HG03457 (cell line): Measurements from ENCODE around the gene KIFC3.
"Not testable (repeated sequence)": the region's sequence is repeated elsewhere in the genome, so short reads cannot be mapped to it uniquely, and the experiment has no call there.

Source experiments
- ATAC-seq: cut with Tn5 transposase; IDR thresholded peaks from one replicate; pipeline ENCODE4 v1.9.1; 2021; ENCODE audit warnings: moderate number of reproducible peaks; ENCODE audit not compliant: unreplicated experiment

KIFC3 gene

DNA sequence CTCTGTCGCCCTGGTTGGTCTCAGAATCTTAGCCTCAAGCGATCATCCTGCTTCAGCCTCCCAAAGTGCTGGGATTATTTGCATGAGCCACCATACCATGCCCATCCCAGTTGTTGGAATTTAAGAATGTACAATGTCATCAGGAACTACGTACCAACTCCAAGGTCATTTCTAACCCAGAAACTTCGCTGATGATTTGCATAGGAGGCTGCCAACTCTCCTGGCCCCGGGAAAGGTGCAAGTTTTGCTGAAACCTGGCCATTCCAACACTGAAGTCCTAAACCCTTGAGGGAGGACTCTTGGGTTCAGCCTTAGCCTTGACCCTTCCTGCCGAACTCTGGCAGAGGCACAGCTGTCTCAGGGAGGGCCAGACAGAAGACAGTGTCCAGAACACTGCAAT is 2.9 kb upstream of the KIFC3 start:
- ATAC-seq, result no peak

DNA sequence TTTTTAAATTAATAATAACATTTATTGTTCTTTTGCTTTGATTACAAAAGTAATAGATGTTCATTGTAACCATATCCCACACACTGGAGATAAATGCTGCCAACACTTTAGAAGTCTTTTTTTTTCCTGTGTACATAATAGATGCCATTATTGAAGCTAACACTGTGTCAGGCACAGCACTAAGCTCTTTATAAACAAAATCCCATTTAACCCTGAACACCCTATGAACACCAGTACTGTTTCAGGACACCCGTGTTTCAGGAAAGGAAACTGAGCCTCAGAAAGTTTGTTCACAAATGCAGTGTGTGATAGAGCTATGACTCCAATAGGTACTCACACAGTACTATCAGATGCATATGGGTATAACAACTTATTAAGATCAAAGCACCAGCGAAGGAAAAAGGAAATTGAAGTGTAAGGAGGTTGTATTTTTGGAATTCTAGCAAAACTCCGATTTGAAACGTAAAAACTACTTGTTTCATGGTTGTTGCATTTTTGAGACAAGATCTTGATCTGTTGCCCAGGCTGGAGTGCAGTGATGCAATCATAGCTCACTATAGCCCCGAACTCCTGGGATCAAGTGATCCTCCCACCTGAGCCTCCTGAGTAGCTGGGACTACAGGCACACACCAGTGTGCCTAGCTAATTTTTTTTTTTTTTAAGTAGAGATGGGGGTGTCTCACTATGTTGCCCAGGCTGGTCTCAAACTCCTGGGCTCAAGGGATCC is 2.0 kb upstream of the KIFC3 start:
- ATAC-seq, result no peak

DNA sequence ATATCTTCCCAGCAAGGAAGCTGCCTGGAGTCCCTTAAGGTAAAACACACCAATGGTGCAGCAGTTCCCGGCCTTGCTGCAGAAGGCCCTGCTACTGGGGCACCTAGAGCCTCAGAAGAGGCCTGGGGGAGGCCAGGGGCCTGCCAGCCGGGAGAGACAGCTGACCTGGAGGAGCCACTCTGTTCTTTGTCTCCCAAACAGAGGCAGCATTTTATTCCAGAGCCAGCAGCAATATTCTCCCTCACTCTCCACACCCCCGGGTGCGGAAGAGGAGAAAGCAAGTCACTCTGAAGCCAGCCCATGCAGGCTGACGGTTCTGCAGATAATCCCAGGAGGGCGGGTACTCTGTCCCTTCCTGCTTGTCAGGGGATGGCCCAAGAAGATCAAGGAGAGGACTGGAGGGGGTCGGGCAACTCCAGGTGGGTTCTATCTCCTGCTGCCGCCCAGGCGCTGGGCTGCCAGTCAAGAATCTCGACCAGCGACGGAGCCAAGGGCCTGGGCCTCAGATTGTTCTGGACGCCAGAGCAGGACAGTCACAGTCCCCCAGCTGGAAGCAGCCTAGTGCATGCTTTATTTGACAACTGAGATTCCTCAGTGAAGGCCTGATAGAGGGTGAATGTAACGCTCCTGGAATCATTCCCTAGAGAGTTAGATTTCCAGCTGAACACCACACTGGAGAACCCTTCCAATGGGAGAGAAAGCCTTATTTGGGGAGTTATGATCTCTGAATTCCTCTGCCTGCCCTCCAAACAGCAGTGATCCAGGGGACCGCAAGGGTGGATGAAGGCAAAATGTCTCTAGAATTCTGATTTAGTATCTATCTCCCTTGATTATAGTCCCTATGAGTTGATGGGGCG is 1.1 kb upstream of the KIFC3 start:
- no peak for ATAC-seq

DNA sequence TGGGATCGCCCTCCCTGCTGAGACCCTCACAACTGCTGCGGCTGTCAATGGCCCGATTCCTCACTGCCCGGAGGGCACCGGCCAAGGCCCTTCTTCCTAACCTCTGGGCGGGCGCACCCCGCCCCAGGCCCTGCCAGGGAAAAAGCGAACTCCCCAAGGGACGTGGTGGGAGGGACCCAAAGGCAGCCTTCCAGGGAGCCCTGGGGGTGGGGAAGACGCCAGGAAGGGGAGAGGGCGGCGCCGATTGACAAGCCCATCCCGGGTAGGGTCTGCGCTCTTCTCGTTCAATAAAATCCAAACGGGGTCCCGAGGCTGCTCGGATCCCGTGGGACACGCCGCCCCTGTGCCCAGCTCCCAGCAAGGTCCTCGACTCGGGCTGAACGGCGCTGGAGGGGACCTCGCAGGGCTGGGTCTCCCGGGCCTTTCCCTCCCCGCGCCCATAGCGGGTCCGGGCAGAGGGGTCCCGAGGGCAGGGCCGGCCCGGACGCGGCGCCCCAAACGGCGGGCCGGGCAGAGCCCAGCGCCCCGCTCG is 416 bp downstream of the KIFC3 start:
- ATAC-seq, result no peak

DNA sequence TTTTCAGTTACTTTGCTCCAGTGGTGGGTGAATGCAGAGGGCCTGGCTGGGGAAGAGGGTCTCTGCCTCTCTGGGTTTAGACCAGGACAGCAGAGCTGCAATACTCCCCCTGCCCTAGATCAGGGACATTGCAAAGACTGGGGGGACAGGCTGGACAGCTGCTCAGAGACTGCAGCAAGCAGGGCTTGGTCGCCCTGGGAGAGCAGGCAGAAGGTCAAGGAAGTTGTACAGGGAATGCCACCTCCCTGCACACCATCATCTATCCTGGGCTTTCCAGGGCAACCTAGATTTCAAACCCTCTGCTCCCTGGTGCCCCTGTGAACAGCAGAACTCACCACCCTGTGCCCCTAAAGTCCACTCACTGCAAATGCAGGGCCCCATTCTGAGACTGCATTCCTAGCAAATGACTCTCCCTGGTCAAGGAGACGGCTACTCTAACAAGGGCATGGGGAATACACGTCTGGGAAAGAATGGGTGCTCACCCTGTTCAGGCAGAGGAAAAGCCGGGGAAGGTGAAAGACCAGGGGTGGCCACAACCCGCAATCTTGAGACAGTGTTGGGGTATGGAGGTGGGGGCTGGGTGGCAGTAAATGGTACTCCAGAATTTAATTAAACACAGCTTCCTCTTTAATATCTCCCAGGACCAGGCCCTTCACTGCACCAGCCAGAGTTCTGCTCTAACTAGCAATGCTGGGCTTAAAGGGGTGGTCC is 1.0 kb downstream of the KIFC3 start:
- no peak for ATAC-seq

DNA sequence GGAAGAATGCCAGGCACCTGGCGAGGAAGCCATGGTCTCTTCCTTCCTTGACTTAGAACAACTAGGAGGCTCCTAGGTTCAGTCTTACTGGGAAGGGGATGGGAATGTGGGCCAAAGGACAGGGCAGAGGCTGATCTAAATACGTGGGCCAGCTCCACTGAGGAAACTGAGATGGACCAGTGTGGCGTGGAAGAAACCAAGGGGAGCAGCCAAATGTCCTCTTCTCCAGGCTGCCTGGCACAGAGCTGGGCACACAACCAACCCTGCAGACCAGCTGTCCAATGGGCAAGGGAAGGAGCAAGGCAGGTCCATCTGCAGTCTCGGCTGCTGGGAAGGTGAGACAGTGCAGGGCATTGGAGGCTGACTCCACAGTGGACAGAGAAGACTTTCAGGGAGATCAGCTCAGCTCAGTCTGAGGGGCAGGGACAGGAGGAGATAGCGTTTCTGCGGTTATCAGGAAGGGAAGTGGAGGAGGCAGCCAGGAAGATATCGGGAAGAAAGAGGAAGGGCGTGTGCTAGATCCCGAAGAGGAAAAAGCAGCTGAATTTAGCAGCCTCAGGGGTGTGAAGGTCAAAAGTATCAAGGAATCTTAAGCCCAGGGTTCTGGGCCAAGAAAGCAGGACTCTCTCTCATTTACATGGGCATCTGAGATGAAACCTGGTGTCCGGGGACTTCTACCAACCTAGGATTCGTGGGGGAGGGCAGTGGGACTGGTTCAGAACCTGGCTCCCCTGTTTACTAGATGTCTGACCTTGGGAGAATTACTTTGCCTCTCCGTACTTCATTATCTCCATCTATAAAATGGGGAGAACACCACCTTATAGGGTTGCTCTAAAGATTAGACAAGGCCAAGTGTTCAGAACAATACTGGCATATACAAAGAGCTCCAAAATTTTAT is 1.8 kb downstream of the KIFC3 start:
- no peak for ATAC-seq

DNA sequence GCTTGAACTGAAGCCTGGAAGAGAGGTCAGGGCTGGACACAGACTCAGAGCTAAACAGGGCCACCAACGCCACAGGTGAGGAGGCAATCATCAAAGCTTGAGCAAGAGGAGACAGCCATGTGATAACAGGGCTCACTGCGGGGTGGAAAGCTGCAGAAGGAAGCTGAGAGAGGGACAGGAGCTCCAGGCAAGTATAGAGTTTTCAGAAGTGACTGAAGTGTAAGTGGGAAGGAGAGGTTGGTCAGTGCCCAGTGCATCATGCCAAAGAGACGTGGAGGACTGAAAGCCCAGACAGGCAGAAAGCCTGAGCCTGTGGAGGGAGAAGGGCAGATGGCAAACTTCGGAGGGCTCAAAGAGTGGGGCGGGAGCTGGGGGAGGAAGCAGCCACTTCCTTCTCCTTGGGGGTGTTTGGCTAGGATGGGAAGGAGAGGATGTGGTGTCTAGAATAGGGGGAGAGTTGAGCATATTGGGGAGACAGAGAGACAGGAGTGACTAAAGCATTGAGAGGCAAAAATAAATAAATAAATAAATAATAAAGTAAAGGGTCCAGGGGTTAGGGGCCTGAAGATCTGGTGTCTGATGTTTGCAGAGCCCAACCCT is 2.6 kb downstream of the KIFC3 start:
- no peak for ATAC-seq

DNA sequence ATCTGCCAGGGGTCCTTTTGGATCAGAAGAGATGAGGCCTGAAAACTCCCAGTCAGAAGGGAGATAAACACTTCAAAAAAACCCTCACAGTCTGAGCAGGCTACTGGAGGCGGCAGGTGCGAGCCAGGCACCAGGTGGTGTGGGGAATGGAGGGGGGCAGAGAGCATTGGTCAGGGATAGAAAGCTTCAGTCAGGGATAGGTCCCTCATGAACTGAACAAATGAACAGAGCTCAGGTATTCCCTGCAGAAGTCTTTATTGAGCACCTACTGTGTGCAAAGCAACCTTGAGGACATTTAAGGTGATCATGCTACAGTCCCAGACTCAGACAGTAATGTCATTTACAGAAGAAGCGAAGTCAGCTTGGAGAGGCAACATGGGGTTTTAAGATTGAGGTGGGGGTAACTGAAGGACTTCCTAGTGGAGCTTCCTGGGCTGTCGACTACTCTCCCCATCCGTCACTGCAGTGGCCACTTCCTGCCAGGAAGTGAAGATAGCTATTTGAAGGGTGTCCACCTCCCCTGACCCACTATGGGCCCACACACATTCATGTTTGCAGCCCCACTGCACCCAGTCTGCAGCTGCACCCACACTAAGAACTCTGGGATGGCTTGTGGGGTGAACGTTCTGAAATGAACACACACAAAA is 3.2 kb downstream of the KIFC3 start:
- no peak for ATAC-seq

DNA sequence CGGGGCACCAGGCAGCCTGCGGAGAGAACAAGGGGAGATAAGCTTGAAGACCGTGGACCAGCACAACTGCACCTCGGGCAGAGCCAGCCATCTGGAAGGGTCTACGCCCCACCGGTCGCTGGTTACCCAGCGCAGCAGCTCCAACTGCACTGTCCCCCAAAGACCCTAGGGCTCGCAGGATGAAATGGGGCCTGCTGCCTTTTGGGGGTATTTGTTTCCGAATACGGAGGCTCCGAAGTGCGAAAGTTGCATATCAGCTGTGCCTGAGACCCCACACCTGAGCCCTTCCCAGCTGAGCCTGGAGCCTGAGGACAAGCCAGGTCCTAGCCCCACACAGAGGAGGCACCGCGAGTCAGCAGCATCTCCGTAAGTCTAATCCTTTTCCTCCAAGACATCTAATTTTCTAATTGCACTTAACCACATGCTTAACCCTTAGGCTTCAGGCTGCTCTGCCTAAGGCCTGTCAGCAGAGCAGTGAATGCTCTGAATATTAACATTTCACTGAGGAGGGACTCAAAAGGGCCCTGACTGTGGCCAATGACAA is 4.0 kb downstream of the KIFC3 start:
- no peak for ATAC-seq

DNA sequence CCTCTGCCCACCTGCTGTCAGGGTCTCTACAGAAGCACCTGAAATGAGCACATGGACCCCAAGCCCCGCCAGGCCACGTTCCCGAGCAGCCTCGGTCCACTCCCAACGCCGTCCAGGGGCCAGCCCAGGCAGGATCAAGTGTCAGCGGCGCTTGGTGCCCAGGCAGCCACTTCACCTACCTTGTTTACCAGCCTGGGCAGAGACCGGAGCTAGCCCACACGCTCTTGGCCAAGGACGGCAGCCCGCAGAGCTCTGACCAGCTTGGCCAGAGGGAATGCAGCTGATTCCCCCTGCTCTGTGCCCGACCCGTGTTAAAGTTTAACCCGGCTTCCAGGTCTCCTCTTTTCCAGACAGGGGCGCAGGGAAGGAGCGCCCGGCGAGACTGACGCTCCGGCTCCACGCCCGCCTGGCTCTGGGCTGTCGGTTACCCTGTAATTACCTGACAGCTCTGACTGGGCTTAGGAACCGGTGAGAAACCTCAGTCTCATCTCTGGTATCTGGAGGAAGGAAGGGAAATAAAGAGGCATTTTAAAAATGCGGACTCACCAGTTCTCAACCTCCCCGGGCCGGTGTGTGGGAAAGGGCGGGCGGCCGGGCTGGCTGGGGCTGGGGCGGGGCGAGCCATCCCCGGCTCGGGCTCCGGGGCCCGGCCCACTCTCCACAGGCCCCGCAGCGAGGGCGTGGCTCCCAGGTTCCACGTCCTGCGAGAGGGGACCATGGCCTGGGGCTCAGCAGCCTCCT is 4.6 kb downstream of the KIFC3 start:
- no peak for ATAC-seq

DNA sequence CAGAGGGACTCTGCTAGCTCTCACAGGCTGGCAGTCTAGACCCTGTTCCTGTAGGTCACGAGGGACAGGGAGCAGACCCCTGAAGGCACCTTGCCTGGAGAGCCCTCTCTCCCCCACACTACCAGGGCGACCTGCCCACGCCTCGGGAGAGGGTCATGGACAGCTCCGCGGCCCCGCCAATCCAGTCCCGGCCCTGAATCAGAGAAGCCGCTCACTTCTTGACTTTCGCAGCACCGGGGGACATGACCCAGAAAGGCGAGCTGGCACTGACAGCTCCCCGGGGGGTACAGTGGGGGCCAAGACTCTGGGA is 5.1 kb downstream of the KIFC3 start:
- ATAC-seq, result no peak

DNA sequence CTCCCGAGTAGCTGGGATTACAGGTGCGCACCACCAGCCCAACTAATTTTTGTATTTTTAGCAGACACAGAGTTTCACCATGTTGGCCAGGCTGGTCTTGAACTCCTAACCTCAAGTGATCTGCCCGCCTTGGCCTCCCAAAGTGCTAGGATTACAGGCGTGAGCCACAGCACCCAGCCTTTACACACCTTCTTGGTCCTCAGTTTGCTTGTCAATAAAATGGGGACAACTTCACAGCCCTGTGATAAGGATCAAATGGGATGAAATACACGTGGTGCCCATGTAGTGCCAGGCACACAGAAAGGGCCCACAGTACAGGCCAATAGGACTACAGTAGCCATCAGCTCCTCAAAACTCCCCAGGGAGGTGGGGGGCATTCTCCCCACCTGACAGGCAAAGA is 6.3 kb downstream of the KIFC3 start:
- ATAC-seq, result not testable (repeated sequence)

DNA sequence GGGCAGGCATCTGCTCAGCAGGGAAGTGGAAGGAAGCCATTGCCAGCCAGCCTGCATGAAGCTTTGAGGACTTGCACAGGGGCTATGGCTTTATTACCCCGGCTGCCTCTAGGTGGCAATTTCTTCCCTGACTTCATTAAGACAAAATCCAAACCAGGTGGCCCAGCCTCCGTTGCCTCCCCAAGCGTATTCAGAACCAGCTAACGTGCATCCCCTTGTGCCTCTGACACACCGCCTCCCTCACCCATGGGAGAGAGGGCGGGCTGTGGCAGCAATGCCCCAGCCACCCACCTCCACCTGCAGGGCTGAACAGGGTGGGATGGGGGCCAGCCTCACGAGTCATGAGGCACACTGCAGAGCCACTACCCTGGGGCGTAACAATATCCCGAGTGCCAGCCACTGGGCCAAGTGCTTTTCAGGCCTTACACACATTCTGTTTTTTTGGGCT is 6.8 kb downstream of the KIFC3 start:
- no peak for ATAC-seq

DNA sequence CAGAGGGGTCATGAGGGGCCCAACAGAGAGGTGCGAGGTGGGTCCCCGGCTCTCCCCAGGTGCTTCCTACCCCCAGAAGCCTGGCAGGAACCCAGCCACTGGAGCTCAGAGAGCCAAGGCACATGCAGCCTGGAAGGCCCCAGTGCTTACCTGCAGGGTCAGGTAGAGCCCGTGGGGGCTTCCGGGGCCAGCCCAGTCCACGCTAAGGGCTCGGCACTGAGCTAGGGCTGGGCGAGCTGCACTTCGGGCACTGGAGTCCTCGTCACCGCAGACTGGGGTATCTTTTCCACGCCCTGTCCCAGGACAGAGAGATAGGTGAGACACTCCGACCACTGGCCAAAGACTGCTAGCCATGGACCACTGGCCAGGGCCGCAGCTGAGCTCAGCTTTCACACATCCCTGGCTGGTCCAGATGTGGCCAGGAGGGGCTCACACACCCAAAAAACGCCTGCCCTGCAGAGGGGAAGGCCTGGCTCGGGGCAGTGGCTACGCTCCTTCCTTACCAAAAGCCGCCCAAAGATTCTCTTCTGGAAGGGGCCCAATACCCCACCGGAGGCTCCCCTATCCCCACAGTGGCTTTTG is 7.4 kb downstream of the KIFC3 start:
- ATAC-seq, result no peak

DNA sequence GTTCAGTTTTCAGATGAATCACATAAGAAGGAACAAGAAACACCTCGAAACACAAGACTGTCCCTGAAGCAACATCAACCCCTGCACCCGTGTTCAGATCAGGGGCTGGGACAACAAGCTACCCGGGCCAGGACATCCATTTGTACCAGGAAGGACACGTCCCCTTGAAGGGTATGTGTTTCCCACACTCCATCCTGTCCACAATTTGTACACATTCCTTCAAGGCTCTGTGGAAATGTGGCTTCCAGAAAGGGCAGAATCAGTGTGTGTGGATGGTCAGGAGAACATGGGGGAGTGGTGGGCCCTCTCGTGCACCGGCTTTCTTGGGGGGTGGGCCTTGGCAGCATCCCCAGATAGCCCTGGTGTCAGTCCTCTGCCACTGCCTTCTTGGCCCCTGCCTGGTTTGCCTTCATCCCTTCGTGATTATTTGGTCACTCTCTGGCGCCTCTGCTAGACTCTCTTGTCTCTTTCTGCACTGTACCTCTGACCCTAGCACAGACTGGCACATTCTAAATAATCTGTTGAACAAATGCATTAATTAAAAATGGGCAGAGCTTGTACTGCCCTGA is 10.3 kb downstream of the KIFC3 start:
- no peak for ATAC-seq

DNA sequence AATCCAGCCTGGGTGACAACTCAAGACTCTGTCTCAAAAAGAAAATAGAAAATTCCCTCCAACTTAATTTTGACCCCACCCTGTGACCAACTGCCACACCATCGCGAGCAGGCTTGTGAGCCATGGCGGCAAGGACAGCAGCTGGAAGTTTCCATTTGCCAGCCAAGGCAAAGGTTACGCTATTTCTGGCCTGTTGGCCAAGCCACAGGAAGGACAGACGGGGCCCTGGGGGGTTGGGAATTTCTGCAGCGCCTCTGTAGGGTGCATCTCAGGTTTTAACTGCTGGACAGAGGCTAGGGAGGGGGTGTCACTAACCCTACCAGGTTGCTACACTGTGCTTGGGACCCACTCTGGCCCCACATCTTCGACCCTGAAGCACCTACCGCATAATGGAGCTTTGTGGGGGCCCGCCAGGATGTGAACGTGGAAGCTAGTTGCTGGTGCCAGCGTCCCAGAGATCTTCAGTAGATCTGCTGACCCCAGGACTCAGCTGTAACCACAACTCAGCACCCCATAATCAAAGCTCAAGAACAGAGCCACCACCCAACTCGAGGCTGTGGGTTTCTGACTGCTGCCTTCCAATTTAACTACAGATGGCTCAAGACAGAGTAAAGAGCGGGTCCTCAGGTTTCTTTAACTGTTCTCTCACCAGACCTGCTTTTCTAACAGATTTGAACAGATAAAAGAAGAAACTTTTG is 10.9 kb downstream of the KIFC3 start:
- no peak for ATAC-seq

DNA sequence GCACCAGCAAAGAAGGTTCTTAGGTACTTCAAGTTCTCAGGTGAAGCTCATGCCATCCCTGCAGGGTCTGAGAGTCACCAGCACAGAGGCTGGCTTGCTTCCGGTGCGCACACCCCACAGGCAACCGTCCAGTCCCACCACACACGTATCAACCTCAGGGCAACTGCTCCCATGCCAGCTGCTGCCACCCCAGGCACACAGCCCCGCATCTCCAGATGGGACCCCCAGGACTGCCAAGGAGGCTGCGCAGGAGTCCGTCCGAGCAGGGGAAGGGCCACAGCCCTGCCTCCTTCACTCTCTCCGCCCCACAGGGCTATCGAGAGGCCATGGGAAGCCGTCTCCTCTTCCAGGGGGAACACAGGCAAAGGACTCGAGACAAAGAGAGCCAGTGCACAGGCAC is 13.3 kb downstream of the KIFC3 start:
- ATAC-seq, result no peak
